Measurements from ENCODE around the gene TNRC6C.

The TNRC6C gene

DNA sequence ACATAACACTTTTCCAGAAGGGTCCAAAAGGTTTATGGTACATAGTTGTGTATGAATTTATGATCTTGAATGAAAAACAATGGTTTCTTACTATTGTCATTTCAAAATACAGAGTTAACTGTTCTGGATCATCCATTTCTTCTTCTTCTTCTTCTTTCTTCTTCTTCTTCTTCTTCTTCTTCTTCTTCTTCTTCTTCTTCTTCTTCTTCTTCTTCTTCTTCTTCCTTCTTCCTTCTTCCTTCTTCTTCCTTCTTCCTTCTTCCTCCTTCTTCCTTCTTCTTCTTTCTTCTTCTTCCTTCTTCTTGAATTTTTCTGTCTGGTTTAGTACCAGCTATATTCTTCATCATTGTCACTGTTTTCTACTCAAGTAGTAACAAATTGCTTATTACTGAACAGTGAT is 47.8 kb downstream of the TNRC6C start:
- in situ Hi-C loops (cut with HindIII; ENCODE audit: low sequenced_read_pairs): loop anchor here (25.0 kb wide), 1 partner anchor 469 kb away; no protein-coding TSS in a partner anchor

GRCh38 chr17:78007647-78008046 is 49.1 kb downstream of the TNRC6C start:
- in situ Hi-C loops (cut with HindIII; ENCODE audit: low sequenced_read_pairs): loop anchor here (25.0 kb wide), 1 partner anchor 470 kb away; no protein-coding TSS in a partner anchor

- in situ Hi-C loops (cut with HindIII; ENCODE audit: low sequenced_read_pairs): loop anchor here (25.0 kb wide), 1 partner anchor 473 kb away; no protein-coding TSS in a partner anchor
These were observed 52.3 kb downstream of the TNRC6C start for GRCh38 chr17:78010759-78011158.

- in situ Hi-C loops (cut with HindIII; ENCODE audit: low sequenced_read_pairs): loop anchor here (25.0 kb wide), 1 partner anchor 475 kb away; no protein-coding TSS in a partner anchor
These were observed 53.9 kb downstream of the TNRC6C start for GRCh38 chr17:78012428-78012827.

DNA sequence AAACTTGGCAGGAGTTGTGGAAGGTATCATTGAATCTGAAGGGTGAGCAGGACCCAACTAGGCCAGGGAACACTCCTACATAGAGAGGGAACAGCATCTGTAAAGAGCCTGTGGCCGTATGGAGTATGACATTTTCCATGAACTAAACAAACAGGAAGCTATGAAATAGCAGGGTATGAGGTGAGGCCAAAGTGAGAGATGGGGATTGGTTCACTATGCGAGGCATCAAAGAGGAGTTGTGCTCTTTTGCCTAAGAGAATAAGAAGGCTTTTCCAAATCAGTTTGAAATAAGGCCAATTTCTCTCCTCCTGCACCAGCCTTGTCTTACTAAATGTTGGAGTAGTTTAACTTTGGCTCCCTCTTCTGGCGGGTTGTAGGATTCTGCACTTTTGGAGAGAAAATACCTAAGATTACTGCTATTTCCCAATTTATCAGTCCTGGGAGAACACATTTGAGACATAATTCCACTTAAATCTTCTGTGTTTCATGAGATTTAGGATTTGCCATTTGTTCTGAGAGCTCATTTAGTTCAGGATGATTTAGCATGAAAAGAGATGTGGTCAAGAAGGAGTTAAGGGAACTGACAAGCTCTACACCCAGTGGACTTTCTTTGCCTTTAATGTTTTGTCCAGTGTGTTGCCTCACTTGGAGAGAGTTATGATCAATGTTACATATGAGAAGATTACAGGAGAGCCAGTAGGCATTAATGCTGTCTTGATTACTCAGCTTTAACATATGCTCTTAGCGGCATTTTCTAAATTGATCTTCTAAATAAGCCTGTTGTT is 55.4 kb downstream of the TNRC6C start:
- in situ Hi-C loops (cut with HindIII; ENCODE audit: low sequenced_read_pairs): loop anchor here (25.0 kb wide), 1 partner anchor 477 kb away; no protein-coding TSS in a partner anchor

- in situ Hi-C loops (cut with HindIII; ENCODE audit: low sequenced_read_pairs): loop anchor here (25.0 kb wide), 1 partner anchor 477 kb away; no protein-coding TSS in a partner anchor
These were observed 56.1 kb downstream of the TNRC6C start for GRCh38 chr17:78014646-78015045.

DNA sequence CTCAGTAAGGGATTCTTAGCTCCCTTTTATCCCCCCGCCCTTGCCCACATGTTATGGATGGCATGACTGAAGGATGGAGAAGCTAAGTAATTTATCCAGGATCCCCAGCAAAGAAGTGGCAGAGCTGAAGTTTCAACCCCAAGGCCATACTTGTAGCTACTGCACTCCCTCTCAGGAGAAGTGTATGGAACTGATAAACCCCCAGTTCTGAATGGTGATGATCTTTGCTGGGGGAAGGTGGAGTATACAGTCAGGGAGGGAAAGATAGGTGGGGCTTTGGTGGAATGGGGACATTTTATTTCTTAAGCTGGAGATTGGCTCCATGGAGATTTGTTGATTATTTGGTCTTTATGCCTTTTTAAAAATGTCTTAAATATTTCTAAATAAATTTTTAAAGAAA is 58.3 kb downstream of the TNRC6C start:
- in situ Hi-C loops (cut with HindIII; ENCODE audit: low sequenced_read_pairs): loop anchor here (25.0 kb wide), 1 partner anchor 480 kb away; no protein-coding TSS in a partner anchor

DNA sequence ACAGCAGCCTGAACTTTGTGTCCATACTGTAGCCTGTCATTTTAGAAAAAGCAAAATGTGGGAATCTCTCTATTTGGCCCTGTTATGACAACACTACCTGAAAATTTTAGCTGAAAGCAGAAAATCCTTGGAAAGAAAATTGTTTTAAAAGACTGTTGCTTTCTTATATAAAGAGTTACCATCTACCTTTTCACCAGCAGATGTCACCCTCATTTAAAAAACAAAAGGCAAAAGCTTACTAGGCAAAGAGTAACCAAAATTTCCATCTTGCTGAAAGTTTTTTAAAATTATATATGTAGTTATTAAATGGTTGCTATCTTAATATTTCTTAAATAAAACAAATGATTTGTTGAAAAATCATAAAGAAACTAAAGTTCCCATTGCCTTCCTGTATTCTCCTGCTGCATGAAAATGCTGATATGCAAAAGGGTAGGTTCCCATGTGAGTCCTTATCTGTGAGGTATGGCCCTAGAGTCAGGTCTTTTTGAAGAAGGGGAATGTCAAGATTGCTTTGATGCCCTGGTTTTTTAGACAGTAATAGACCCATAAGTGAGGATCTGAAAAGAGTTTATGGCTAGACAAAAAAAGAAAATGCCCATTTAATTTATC is 61.0 kb downstream of the TNRC6C start:
- in situ Hi-C loops (cut with HindIII; ENCODE audit: low sequenced_read_pairs): loop anchor here (25.0 kb wide), 1 partner anchor 482 kb away; no protein-coding TSS in a partner anchor

DNA sequence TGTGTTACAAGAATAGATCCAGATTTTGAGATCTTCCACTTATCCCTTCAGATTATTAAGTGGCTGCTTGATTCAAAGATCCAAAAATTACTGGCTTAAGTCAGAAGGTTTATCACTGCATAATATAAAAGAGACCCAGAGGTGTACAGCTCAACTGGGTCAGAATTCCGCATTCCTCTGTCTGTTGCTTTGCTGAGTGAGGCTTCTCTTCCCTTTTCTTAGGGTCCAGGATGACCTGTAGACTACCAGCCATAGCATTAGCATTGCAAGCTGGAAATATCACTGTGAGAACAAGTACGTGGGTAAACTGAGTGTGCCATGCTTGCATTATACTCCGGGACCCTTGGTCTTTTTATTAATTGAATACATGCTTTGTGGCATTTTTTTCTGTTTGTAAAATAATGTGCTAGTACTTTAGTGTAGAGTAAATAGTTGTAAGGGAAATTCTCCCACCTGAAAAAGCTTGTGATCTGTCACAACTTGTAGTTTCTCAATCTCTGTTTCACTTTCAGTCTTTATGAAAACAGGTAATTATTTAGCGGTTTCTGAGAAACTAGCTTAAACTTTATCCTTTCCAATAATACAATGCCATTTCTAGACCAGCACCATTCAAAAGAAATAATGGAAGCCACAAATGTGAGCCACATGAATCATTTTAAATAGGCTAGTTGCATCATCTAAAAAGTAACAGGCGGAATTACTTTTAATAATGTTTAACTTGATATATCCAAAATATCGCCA is 61.6 kb downstream of the TNRC6C start:
- in situ Hi-C loops (cut with HindIII; ENCODE audit: low sequenced_read_pairs): loop anchor here (5.0 to 25.0 kb wide), 2 partner anchors 48 to 483 kb away; no protein-coding TSS in a partner anchor

- in situ Hi-C loops (cut with HindIII; ENCODE audit: low sequenced_read_pairs): loop anchor here (5.0 to 25.0 kb wide), 2 partner anchors 48 to 483 kb away; no protein-coding TSS in a partner anchor
These were observed 62.2 kb downstream of the TNRC6C start for GRCh38 chr17:78020717-78021108.

GRCh38 chr17:78022425-78022824 is 63.9 kb downstream of the TNRC6C start:
- in situ Hi-C loops (cut with HindIII; ENCODE audit: low sequenced_read_pairs): loop anchor here (5.0 to 25.0 kb wide), 2 partner anchors 50 to 485 kb away; no protein-coding TSS in a partner anchor

DNA sequence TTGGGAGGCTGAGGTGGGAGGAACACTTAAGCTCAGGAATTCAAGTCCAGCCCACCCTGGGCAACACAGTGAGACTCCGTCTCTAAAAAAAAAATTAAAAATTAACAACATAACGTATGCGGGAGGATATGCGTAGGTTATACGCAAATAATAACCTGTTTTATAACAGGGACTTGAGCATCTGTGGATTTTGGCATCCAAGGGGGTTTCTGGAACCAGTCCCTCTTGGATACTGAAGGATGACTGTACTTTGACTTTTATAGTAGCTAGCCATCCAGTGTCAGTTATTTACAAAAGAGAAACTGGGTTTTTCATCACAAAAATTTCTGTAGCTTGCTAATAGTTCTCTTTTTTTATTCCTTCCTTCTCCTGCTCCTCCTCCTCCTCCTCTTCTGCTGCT is 64.5 kb downstream of the TNRC6C start:
- in situ Hi-C loops (cut with HindIII; ENCODE audit: low sequenced_read_pairs): loop anchor here (5.0 to 25.0 kb wide), 2 partner anchors 51 to 486 kb away; no protein-coding TSS in a partner anchor

GRCh38 chr17:78026381-78026780 is 67.9 kb downstream of the TNRC6C start:
- in situ Hi-C loops (cut with HindIII; ENCODE audit: low sequenced_read_pairs): no loop called here

DNA sequence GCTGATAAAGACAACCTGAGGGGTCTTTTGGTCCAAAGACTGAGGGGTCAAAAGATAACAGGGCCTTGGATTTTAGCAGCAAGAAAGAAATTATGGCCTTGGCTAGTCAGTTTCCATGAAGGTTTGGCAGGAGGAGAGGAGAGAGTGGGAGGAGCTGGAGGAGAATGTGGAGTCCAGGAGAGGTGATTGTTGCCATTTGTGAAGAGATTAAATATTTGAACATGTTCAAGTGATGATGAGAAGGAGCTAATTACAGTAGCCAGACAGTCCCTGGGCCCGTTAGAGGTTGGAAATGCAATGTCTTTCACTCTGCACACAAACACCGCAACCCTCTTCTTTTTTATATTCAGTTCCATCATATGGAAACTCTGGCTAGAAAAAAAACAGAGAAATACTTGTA is 68.6 kb downstream of the TNRC6C start:
- in situ Hi-C loops (cut with HindIII; ENCODE audit: low sequenced_read_pairs): no loop called here

DNA sequence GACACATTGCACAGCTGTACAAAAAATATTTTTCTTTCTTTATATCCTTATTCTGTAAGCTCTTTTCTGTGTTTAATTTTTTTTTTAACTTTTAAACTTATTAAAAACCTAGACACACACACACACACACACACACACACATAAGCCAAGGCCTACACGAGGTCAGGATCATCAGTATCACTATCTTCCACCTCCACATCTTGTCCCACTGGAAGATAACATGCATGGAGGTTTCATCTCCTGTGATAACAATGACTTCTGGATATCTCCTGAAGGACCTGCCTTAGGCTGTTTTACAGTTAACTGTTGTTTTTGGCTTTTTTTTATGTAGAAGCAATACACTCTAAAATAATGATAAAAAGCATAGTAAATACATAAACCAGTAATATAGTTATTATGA is 71.2 kb downstream of the TNRC6C start:
- in situ Hi-C loops (cut with HindIII; ENCODE audit: low sequenced_read_pairs): no loop called here

- in situ Hi-C loops (cut with HindIII; ENCODE audit: low sequenced_read_pairs): no loop called here
These were observed 72.9 kb downstream of the TNRC6C start for GRCh38 chr17:78031435-78031834.

GRCh38 chr17:78032166-78032565 is 73.7 kb downstream of the TNRC6C start:
- in situ Hi-C loops (cut with HindIII; ENCODE audit: low sequenced_read_pairs): no loop called here

GRCh38 chr17:78034429-78035091 is 76.1 kb downstream of the TNRC6C start:
- in situ Hi-C loops (cut with HindIII; ENCODE audit: low sequenced_read_pairs): loop anchor here (5.0 kb wide), 2 partner anchors 38 to 78 kb away; no protein-coding TSS in a partner anchor

GRCh38 chr17:78037280-78037679 is 78.8 kb downstream of the TNRC6C start:
- in situ Hi-C loops (cut with HindIII; ENCODE audit: low sequenced_read_pairs): loop anchor here (5.0 kb wide), 2 partner anchors 35 to 75 kb away; no protein-coding TSS in a partner anchor

DNA sequence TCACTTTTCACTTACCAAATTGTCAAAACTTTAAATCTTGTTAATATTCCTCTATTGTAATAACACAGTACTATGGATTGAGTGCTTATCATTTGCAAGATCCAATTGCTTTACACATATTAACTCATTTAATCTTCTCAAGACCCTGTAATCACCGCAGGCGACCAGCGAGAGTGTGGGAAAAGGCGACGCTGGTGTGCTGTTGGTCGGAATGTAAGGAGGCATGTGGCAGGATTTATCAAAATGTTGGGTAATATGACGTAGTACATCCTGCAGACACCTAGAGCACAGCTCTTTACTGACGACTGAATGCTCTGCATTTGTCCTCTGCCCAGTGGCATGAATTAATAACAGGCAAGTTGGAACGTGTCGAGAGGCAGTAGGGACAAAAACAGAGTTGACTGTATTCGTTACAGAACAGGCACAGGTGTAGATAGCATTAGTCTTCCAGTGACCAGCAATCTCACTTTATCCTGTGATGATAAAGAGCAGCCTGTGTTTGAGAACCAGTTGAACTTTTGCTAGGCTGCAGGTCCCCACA is 80.3 kb downstream of the TNRC6C start:
- in situ Hi-C loops (cut with HindIII; ENCODE audit: low sequenced_read_pairs): loop anchor here (5.0 kb wide), 2 partner anchors 33 to 73 kb away; no protein-coding TSS in a partner anchor
